PC-9 (cell line): ENCODE results near the gene ARHGEF12.

Experiments used
- EZH2 ChIP-seq: fragments of 200-600 bp; sonication (generic); IDR thresholded peaks from 2 replicates; pipeline ENCODE4 v1.8.0; 2017; ENCODE audit warnings: antibody characterized with exemption, low read depth
- TF ChIP-seq, protein P1 (sequence below): fragments of 200-600 bp; sonication (generic); conservative IDR thresholded peaks from 2 replicates; pipeline ENCODE4 v1.6.1; 2017; ENCODE audit warnings: mixed run types, antibody characterized with exemption, mild to moderate bottlenecking, moderate library complexity

DNA sequence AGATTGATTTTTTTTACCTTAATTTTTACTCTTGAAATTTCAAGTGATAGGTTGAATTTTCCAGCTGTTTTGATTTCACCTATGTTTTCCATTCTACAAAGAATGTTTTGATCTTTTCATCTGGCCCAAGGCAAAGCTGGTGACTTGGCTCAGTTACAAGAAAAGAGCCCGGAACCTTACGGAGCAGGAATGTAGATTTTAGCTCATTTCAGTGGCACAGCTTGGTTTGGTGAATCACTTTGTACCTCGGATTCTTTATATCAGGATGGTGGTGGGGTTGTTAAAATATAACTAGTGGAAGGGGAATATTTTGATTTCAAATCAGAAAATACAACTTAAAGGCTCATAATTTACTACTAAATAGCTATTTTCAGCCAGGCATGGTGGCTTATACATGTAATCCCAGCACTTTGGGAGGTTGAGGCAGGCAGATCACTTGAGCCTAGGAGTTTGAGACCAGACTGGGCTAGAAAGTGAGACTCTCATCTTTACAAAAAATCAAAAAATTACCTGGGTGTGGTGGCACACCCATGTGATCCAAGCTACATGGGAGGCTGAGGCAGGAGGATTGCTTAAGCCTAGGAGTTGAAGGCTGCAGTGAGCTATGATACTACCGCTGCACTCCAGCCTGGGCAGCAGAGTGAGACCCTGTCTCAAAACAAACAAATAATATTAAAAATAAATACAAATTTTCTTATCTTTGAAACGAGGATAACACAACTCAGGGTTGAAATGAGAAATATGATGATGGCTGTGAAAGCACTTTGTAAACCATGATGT lies 166.0 kb downstream of the ARHGEF12 start:
- TF ChIP-seq, protein P1, sequence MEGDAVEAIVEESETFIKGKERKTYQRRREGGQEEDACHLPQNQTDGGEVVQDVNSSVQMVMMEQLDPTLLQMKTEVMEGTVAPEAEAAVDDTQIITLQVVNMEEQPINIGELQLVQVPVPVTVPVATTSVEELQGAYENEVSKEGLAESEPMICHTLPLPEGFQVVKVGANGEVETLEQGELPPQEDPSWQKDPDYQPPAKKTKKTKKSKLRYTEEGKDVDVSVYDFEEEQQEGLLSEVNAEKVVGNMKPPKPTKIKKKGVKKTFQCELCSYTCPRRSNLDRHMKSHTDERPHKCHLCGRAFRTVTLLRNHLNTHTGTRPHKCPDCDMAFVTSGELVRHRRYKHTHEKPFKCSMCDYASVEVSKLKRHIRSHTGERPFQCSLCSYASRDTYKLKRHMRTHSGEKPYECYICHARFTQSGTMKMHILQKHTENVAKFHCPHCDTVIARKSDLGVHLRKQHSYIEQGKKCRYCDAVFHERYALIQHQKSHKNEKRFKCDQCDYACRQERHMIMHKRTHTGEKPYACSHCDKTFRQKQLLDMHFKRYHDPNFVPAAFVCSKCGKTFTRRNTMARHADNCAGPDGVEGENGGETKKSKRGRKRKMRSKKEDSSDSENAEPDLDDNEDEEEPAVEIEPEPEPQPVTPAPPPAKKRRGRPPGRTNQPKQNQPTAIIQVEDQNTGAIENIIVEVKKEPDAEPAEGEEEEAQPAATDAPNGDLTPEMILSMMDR = no peak
- no peak for TF ChIP-seq EZH2
